SH-SY5Y (cell line): ENCODE measurements around the gene SCN9A.

Experiments
- GATA2 ChIP-seq: IDR thresholded peaks from 2 replicates; pipeline ENCODE4 v1.6.1; 2011; ENCODE audit warnings: mild to moderate bottlenecking, low read depth, low read length
- GATA3 ChIP-seq: IDR thresholded peaks from 2 replicates; pipeline ENCODE4 v1.6.1; 2011; ENCODE audit warnings: low read depth, mild to moderate bottlenecking, low read length, moderate library complexity

DNA sequence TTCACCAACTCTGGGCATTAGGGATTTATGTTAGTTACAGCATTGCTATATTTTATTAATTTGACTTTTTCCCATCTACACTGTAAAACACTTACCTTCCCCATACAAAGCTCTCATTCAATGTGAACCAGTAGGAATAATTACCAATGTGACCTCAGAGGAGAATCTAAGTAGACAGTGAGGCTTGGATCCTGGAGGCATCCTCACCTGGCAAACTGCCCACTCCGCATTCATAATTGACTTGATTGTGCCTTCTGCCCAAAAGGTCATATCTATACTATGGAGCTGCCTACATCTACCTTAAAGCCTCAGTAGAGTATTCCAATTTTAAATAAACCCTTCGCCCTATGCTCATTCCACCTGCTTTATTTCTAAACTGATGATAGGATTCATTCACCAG, 202.5 kb downstream of the SCN9A start:
- no peak for TF ChIP-seq GATA2
- TF ChIP-seq GATA3, result no peak
